ENCODE results near the gene C1orf115. TPM values are rescaled to one million over a fixed set of nuclear protein-coding genes. Genes with fewer than 3 reads are reported as not detected.
"Not testable (repeated sequence)": the region's sequence is repeated elsewhere in the genome, so short reads cannot be mapped to it uniquely, and the experiment has no call there.

The C1orf115 gene
- total and polyA plus RNA-seq, 2 of the 4 experiments (the other 2 are of a cell fraction) = 0.07 to 0.18 TPM

DNA sequence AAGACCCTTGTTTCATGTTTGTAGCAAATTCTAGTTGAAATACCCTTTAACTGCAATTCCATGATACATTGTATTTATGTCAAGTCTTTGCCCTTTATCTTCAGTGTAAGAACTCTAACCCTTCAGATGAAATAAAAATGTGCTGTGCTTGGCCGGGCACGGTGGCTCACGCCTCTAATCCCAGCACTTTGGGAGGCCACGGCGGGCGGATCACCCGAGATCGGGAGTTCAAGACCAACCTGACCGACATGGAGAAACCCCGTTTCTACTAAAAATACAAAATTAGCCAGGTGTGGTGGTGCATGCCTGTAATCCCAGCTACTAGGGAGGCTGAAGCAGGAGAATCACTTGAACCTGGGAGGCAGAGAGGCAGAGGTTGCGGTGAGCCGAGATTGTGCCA lies 6.4 kb upstream of the C1orf115 start:
- H3K9ac ChIP-seq (ENCODE audit: low read depth, low read length); H3K18ac ChIP-seq (ENCODE audit: low read depth, low read length); H2AFZ ChIP-seq (replicated peaks; ENCODE audit: low read length, poor library complexity); dilution Hi-C loops (cut with HindIII; ENCODE audit: low sequenced_read_pairs, unreplicated experiment); H2BK120ac ChIP-seq (ENCODE audit: low read depth, low read length); H3K23ac ChIP-seq (ENCODE audit: low read depth, low read length); H2AK9ac ChIP-seq (replicated peaks; ENCODE audit: low read depth, low read length, poor library complexity); POLR2A ChIA-PET (ENCODE audit: unreplicated experiment); H3K4me2 ChIP-seq (ENCODE audit: low read depth, low read length); H3K79me1 ChIP-seq (ENCODE audit: low read depth in 1 of 2, low read length in 2 of 2); intact Hi-C loops (cut with micrococcal nuclease); H3K9me3 ChIP-seq (ENCODE audit: control insufficient read depth, insufficient read depth, low read length); H3K4ac ChIP-seq (ENCODE audit: low read depth, low read length); H4K8ac ChIP-seq (ENCODE audit: low read depth in 2 of 2, low read length in 2 of 2); H2BK20ac ChIP-seq (ENCODE audit: low read depth, low read length); H2BK5ac ChIP-seq (ENCODE audit: low read depth, low read length, poor library complexity, severe bottlenecking); H4K20me1 ChIP-seq (ENCODE audit: insufficient read depth, low read length); H2AK5ac ChIP-seq (ENCODE audit: low read depth, low read length); H3K56ac ChIP-seq (ENCODE audit: extremely low read depth, insufficient read depth, low read length); H4K91ac ChIP-seq (ENCODE audit: insufficient read depth, low read depth, low read length); H2BK15ac ChIP-seq (ENCODE audit: low read depth, low read length); DNase-seq; H3K4me3 ChIP-seq (ENCODE audit: insufficient read depth, low read depth, low read length); H3K27me3 ChIP-seq (ENCODE audit: control insufficient read depth, insufficient read depth, low read length); H3K27ac ChIP-seq (ENCODE audit: insufficient read depth, low read length); H3K36me3 ChIP-seq (ENCODE audit: control insufficient read depth, insufficient read depth, low read length); H4K5ac ChIP-seq (ENCODE audit: low read depth, low read length); in situ Hi-C loops (cut with MboI; ENCODE audit: low sequenced_read_pairs); H3K4me1 ChIP-seq (ENCODE audit: control insufficient read depth, insufficient read depth, low read length); CTCF ChIA-PET; BruUV-seq (replicated peaks); H3K9me1 ChIP-seq (ENCODE audit: insufficient read depth, low read length); H3K14ac ChIP-seq (replicated peaks; ENCODE audit: low read depth, low read length); ATAC-seq (ENCODE audit: low read depth): not testable (repeated sequence)
- no CpG with 5 or more reads among the region's 12 CpGs for WGBS, 2 experiments (ENCODE audit: extremely low coverage in 2 of 2, insufficient read length in 1 of 2)
